ENCODE data around the gene MOB3A.
A peak's percentile ranks its signal among the peaks of the same experiment; 100 is the strongest.

MOB3A gene

GRCh38 chr19:2061495-2062388 is 34.4 kb downstream of the MOB3A start:
- peaks cover 27% of the 10 kb centered on the region for H3K4me1 Mint-ChIP-seq
- H3K9me3 Mint-ChIP-seq = no peaks in the 10 kb centered on the region
- H3K27ac Mint-ChIP-seq = peak overlapping the region; percentile 98 to 100 (median 99)
- no peak for TF ChIP-seq CTCF (IDR thresholded peaks at IDR 0.05; ENCODE audit: unreplicated experiment in 3 of 3)
- H3K36me3 Mint-ChIP-seq (ENCODE audit: low read depth) = no peaks in the 10 kb centered on the region
- H3K27me3 Mint-ChIP-seq (ENCODE audit: low read depth) = no peaks in the 10 kb centered on the region
- peak overlapping the region; percentile 86 to 96 (median 94) for H3K4me3 Mint-ChIP-seq

- H3K27ac Mint-ChIP-seq = peak overlapping the region; percentile 99 to 100 (median 100)
- no peaks in the 10 kb centered on the region for H3K27me3 Mint-ChIP-seq (ENCODE audit: low read depth)
- no peak for TF ChIP-seq CTCF (IDR thresholded peaks at IDR 0.05; ENCODE audit: unreplicated experiment in 3 of 3)
- peaks cover 27% of the 10 kb centered on the region for H3K4me1 Mint-ChIP-seq
- peak overlapping the region; percentile 90 to 92 (median 91) for H3K4me3 Mint-ChIP-seq
- no peaks in the 10 kb centered on the region for H3K36me3 Mint-ChIP-seq (ENCODE audit: low read depth)
- H3K9me3 Mint-ChIP-seq = no peaks in the 10 kb centered on the region
Observed at GRCh38 chr19:2060884-2061494, 35.1 kb downstream of the MOB3A start.

- H3K9me3 Mint-ChIP-seq = no peaks in the 10 kb centered on the region
- peaks cover 32% of the 10 kb centered on the region for H3K4me1 Mint-ChIP-seq
- H3K36me3 Mint-ChIP-seq (ENCODE audit: low read depth) = no peaks in the 10 kb centered on the region
- no peak for TF ChIP-seq CTCF (IDR thresholded peaks at IDR 0.05; ENCODE audit: unreplicated experiment in 3 of 3)
- H3K27ac Mint-ChIP-seq = peak overlapping the region; percentile 97 to 100 (median 99)
- peak overlapping the region; percentile 90 to 92 (median 91) for H3K4me3 Mint-ChIP-seq
- no peaks in the 10 kb centered on the region for H3K27me3 Mint-ChIP-seq (ENCODE audit: low read depth)
Observed at GRCh38 chr19:2059422-2060201, 36.5 kb downstream of the MOB3A start.

GRCh38 chr19:2058570-2059421 is 37.3 kb downstream of the MOB3A start:
- Mint-ChIP-seq H3K4me1 (peaks cover 32% of the 10 kb centered on the region), H3K27ac (peak overlapping the region; percentile 96 to 100 (median 99)), H3K9me3 (no peaks in the 10 kb centered on the region), H3K27me3 (ENCODE audit: low read depth) (no peaks in the 10 kb centered on the region), H3K36me3 (ENCODE audit: low read depth) (no peaks in the 10 kb centered on the region), H3K4me3 (peak overlapping the region; percentile 63 to 71 (median 65))
- no peak for TF ChIP-seq CTCF (IDR thresholded peaks at IDR 0.05; ENCODE audit: unreplicated experiment in 3 of 3)
